GM12878 (cell line): ENCODE data around the gene HOXB3. TPM values are rescaled to one million over a fixed set of nuclear protein-coding genes. Genes with fewer than 3 reads are reported as not detected.

Experiments used
- ATAC-seq: fragments of 200-7000 bp; cut with Tn5 transposase; 3 replicates; pipeline ENCODE4 v1.9.1; 2020; ENCODE audit warnings: mild to moderate bottlenecking, moderate library complexity
- BruUV-seq: library from RNA; stranded (reverse); fragments of 400-500 nt; replicated peaks from 2 replicates; lab custom pipeline; 2021; lab: Mats Ljungman, UMichigan
- CTCF ChIA-PET: fragments of 300-600 bp; sonication (Branson Sonifier 250); formaldehyde crosslinking; extraction: SDS; loops from one replicate; lab custom pipeline; 2021; ENCODE audit warnings: inconsistent platforms; lab: Yijun Ruan, JAX
- POLR2A ChIA-PET: fragments of 350-600 bp; formaldehyde crosslinking; extraction: SDS; loops from one replicate; lab custom pipeline; 2021; ENCODE audit warnings: inconsistent platforms; lab: Charles Lee
- RAD21 ChIA-PET: fragments of 300-600 bp; sonication (Branson Sonifier 250); formaldehyde crosslinking; loops from one replicate; lab custom pipeline; 2023; ENCODE audit warnings: antibody characterized with exemption; ENCODE audit not compliant: unreplicated experiment; lab: Charles Lee
- SMC1A ChIA-PET: fragments of 300-600 bp; sonication (Branson Sonifier 250); formaldehyde crosslinking; loops from one replicate; lab custom pipeline; 2023; ENCODE audit not compliant: unreplicated experiment, uncharacterized antibody; lab: Charles Lee
- DNase-seq: peaks from one replicate; pipeline ENCODE4 v3.0.0-alpha.2; 2011; ENCODE audit warnings: low read depth, low spot score
- FAIRE-seq: peaks from 3 replicates; lab custom pipeline; 2011; peaks lifted over from hg19 to GRCh38; lab: Jason Lieb, UNC
- H2AFZ ChIP-seq: 2 replicates; pipeline ENCODE4 v1.6.0; 2011; ENCODE audit warnings: low read depth, low read length, control low read depth; ENCODE audit not compliant: control insufficient read depth
- H3K27ac ChIP-seq: 2 replicates; pipeline ENCODE4 v1.5.1; 2011; ENCODE audit warnings: control low read depth; ENCODE audit not compliant: control insufficient read depth, insufficient read depth
- H3K27me3 ChIP-seq, 2 experiments: replicated peaks in 1 of 2; 2 replicates each; pipeline versions ENCODE4 v1.6.0 to v1.6.1; 2011; ENCODE audit warnings: low read length in 1 of 2; ENCODE audit not compliant: control insufficient read depth in 2 of 2, insufficient read depth in 2 of 2
- H3K36me3 ChIP-seq, 2 experiments: 2 replicates each; pipeline ENCODE4 v1.5.1; 2011; ENCODE audit warnings: low read length in 1 of 2; ENCODE audit not compliant: control insufficient read depth in 2 of 2, insufficient read depth in 2 of 2
- H3K4me1 ChIP-seq: 2 replicates; pipeline ENCODE4 v1.6.1; 2011; ENCODE audit warnings: mild to moderate bottlenecking, low read length, moderate library complexity, mixed read lengths; ENCODE audit not compliant: control insufficient read depth, insufficient read depth
- H3K4me2 ChIP-seq: 2 replicates; pipeline ENCODE4 v1.6.0; 2011; ENCODE audit warnings: control low read depth; ENCODE audit not compliant: control insufficient read depth, insufficient read depth
- H3K4me3 ChIP-seq: fragments of 200-600 bp; sonication (generic); 2 replicates; pipeline ENCODE4 v1.5.1; 2016
- H3K79me2 ChIP-seq: 2 replicates; pipeline ENCODE4 v1.6.0; 2011; ENCODE audit warnings: low read length; ENCODE audit not compliant: control insufficient read depth, insufficient read depth
- H3K9ac ChIP-seq: 2 replicates; pipeline ENCODE4 v1.8.0; 2011; ENCODE audit warnings: low read length, control low read depth, mixed read lengths; ENCODE audit not compliant: control insufficient read depth, insufficient read depth
- H3K9me3 ChIP-seq: replicated peaks from 3 replicates; pipeline ENCODE4 v1.5.1; 2011; ENCODE audit warnings: mild to moderate bottlenecking, low read length; ENCODE audit not compliant: control insufficient read depth, insufficient read depth
- H4K20me1 ChIP-seq: 2 replicates; pipeline ENCODE4 v1.6.0; 2011; ENCODE audit not compliant: control insufficient read depth, insufficient read depth
- ASH2L ChIP-seq: fragments of 300-600, 200-600 bp; sonication (generic); IDR thresholded peaks from 2 replicates; pipeline ENCODE4 v1.6.1; 2017; ENCODE audit warnings: low read depth, mild to moderate bottlenecking, borderline replicate concordance
- ESRRA ChIP-seq: IDR thresholded peaks from 2 replicates; pipeline ENCODE4 v1.6.1; 2012; ENCODE audit warnings: mild to moderate bottlenecking, low read length, improper control_type of control experiment
- HDGF ChIP-seq: fragments of 450-650 bp; IDR thresholded peaks from 2 replicates; pipeline ENCODE4 v1.6.1; 2016; ENCODE audit warnings: antibody characterized with exemption
- NR2C1 ChIP-seq: fragments of 450-650 bp; IDR thresholded peaks from 2 replicates; pipeline ENCODE4 v1.6.1; 2017; ENCODE audit warnings: antibody characterized with exemption, mild to moderate bottlenecking, moderate library complexity
- NRF1 ChIP-seq: conservative IDR thresholded peaks from 2 replicates; pipeline ENCODE4 v1.6.1; 2011; ENCODE audit warnings: mild to moderate bottlenecking, low read depth, low read length, improper control_type of control experiment
- POLR2AphosphoS2 ChIP-seq: IDR thresholded peaks from 2 replicates; pipeline ENCODE4 v1.6.1; 2011; ENCODE audit warnings: low read depth, mild to moderate bottlenecking, low read length, improper control_type of control experiment, moderate library complexity
- RUNX3 ChIP-seq: IDR thresholded peaks from 2 replicates; pipeline ENCODE4 v1.6.1; 2012; ENCODE audit warnings: low read length, inconsistent platforms
- SUZ12 ChIP-seq: fragments of 200-600 bp; sonication (generic); IDR thresholded peaks from one replicate; pipeline ENCODE4 v1.6.1; 2018; ENCODE audit warnings: antibody characterized with exemption, mild to moderate bottlenecking; ENCODE audit not compliant: unreplicated experiment
- ZNF217 ChIP-seq: fragments of 450-650 bp; IDR thresholded peaks from 2 replicates; pipeline ENCODE4 v1.6.1; 2017; ENCODE audit warnings: antibody characterized with exemption, mild to moderate bottlenecking
- WGBS: methylation state at CpG from one replicate; pipeline ENCODE4 v1.1.6; 2016; ENCODE audit warnings: low lambda C conversion rate; ENCODE audit not compliant: insufficient replicate concordance, insufficient coverage; ENCODE audit errors: missing lambda C conversion rate; 5-methylcytosine and 5-hydroxymethylcytosine counted together
- in situ Hi-C: fragments of 300-500 bp; cut with MboI; formaldehyde crosslinking; loops from 9 replicates; pipeline ENCODE4 v1.14.3; 2018; ENCODE audit warnings: mixed read lengths
- intact Hi-C: fragments of 100-400 bp; cut with micrococcal nuclease; formaldehyde crosslinking; loops from one replicate; pipeline ENCODE4 v1.14.2; 2022; ENCODE audit not compliant: unreplicated experiment
- polyA plus RNA-seq, 11 experiments: library from polyadenylated mRNA; depleted of rRNA in 4 of 11; unstranded in 6 of 11; stranded (reverse) in 5 of 11; fragments of >200 nt; fragmentation: Nextera tagmentation in 4 of 11; fragmentation: Illumina TruSeq in 1 of 11; extraction: Ambion mirVana in 4 of 11; extraction: Trizol in 1 of 11; gene quantifications; 1 replicate in 1 of 11; 2 replicates in 10 of 11; pipeline versions ENCODE4 v1.2.1 to v1.2.3, GENCODE V29; 2011 to 2016; ENCODE audit warnings: inconsistent platforms in 2 of 11, missing spikeins in 2 of 11, low read depth in 1 of 11
- total RNA-seq, 4 experiments: library from RNA; depleted of rRNA in 3 of 4; stranded (reverse); fragments of >200 nt in 3 of 4; fragmentation: Illumina TruSeq in 1 of 4; extraction: Trizol in 1 of 4; gene quantifications; 2 replicates each; pipeline versions ENCODE4 v1.2.1 to v1.2.3, GENCODE V29; 2013 to 2021
- TF ChIP-seq, protein P1 (sequence below): IDR thresholded peaks from 2 replicates; pipeline ENCODE4 v1.6.1; 2012; ENCODE audit warnings: improper control_type of control experiment, low read depth, low read length; ENCODE audit not compliant: insufficient replicate concordance
- TF ChIP-seq, protein P2 (sequence below): fragments of 450-650 bp; IDR thresholded peaks from 2 replicates; pipeline ENCODE4 v1.6.1; 2018; ENCODE audit warnings: mild to moderate bottlenecking, low read depth, moderate library complexity; ENCODE audit not compliant: partially characterized antibody
- TF ChIP-seq, protein P3 (sequence below): fragments of 450-650 bp; IDR thresholded peaks from 2 replicates; pipeline ENCODE4 v1.6.1; 2017; ENCODE audit warnings: mild to moderate bottlenecking

The HOXB3 gene
- total and polyA plus RNA-seq, 10 of the 15 experiments (the other 5 are each of a cell fraction or from before 2014, with no cell fraction given) = 0.19 to 7.7 (median 2.9) TPM

DNA sequence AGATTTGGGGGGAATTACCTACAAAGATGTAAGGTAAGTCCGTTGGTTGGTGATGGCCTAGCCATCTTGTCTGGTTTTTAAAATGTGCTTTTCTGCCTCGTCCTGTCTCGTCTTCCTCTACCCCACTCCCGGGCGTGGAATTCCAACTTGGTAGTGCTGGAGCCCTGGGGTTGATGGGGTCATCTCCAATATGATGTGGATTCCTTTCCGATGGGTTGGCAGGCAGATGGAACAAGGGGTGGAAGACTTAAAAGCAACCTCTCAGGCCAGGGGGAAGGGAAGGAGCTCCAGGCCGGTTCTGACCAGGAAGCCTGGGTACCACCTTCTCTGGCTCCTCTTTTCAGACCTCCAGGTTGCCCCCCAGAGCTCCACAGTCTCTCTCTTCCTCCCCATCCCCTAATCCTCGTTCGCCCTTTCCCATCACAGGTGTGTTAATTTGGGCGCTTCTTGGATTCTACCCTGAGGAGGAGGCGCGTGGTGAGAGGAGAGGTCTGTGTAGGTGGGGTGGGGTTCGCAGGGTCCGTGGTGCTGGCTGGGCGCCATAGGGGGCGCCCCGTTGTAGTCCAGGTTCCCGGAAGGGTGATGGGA is 40.0 kb downstream of the HOXB3 start (continued):
- TF ChIP-seq HDGF (no peak), ASH2L (no peak), ZNF217 (no peak), NRF1 (no peak), NR2C1 (no peak), POLR2AphosphoS2 (no peak)
- TF ChIP-seq, protein P1, sequence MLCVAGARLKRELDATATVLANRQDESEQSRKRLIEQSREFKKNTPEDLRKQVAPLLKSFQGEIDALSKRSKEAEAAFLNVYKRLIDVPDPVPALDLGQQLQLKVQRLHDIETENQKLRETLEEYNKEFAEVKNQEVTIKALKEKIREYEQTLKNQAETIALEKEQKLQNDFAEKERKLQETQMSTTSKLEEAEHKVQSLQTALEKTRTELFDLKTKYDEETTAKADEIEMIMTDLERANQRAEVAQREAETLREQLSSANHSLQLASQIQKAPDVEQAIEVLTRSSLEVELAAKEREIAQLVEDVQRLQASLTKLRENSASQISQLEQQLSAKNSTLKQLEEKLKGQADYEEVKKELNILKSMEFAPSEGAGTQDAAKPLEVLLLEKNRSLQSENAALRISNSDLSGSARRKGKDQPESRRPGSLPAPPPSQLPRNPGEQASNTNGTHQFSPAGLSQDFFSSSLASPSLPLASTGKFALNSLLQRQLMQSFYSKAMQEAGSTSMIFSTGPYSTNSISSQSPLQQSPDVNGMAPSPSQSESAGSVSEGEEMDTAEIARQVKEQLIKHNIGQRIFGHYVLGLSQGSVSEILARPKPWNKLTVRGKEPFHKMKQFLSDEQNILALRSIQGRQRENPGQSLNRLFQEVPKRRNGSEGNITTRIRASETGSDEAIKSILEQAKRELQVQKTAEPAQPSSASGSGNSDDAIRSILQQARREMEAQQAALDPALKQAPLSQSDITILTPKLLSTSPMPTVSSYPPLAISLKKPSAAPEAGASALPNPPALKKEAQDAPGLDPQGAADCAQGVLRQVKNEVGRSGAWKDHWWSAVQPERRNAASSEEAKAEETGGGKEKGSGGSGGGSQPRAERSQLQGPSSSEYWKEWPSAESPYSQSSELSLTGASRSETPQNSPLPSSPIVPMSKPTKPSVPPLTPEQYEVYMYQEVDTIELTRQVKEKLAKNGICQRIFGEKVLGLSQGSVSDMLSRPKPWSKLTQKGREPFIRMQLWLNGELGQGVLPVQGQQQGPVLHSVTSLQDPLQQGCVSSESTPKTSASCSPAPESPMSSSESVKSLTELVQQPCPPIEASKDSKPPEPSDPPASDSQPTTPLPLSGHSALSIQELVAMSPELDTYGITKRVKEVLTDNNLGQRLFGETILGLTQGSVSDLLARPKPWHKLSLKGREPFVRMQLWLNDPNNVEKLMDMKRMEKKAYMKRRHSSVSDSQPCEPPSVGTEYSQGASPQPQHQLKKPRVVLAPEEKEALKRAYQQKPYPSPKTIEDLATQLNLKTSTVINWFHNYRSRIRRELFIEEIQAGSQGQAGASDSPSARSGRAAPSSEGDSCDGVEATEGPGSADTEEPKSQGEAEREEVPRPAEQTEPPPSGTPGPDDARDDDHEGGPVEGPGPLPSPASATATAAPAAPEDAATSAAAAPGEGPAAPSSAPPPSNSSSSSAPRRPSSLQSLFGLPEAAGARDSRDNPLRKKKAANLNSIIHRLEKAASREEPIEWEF = no peak

DNA sequence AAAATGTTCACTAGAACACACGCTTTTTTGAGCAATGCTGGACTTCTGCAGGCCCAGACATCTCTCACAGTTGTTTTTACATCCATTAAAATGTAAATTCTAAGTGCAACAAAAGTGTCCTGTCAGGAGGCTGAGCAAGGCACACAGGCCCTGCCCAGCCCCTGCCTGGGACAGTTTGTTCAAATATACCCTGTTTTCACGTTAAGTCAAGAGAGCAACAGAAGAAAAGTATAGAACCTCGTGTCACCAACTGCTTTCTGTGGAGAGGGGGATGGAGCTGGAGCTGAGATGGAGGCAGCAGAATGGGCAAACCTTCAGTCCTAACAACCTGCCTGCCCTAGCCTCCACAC is 40.8 kb downstream of the HOXB3 start:
- intact Hi-C loops = no loop called here
- ChIA-PET CTCF (interaction anchor here (0.6 to 1.4 kb wide), 3 partner anchors 35 to 198 kb away, joined by 3 to 4 read pairs (median 3); no protein-coding TSS in a partner anchor), POLR2A (interaction anchor here (1.6 kb wide), 1 partner anchor 10 kb away, joined by 6 read pairs; no protein-coding TSS in a partner anchor), RAD21 (no interaction called here), SMC1A (interaction anchor here (1.0 to 1.4 kb wide), 3 partner anchors 8 to 58 kb away, joined by 3 read pairs; no protein-coding TSS in a partner anchor)
- peaks cover 0 to 6% of the 10 kb centered on the region in 2 experiments; a peak in 2 of 4 replicates for H3K36me3 ChIP-seq
- H3K27ac ChIP-seq = no peak overlapping the region
- ATAC-seq = no peak
- no peak for FAIRE-seq
- peaks cover 7% of the 10 kb centered on the region for H3K4me1 ChIP-seq
- no peak overlapping the region for H3K4me3 ChIP-seq
- H4K20me1 ChIP-seq = no peaks in the 10 kb centered on the region
- no TSS peak for BruUV-seq
- no peak for DNase-seq
- H2AFZ ChIP-seq = no peak overlapping the region
- H3K79me2 ChIP-seq = no peaks in the 10 kb centered on the region; the same call in none of the 2 replicates
- no peak overlapping the region for H3K4me2 ChIP-seq
- H3K27me3 ChIP-seq = no peaks in the 10 kb centered on the region
- 43% methylated on average over 3 of the region's 3 CpGs for WGBS
- in situ Hi-C loops = no loop called here
- H3K9ac ChIP-seq = no peak overlapping the region
- no peaks in the 10 kb centered on the region for H3K9me3 ChIP-seq
- TF ChIP-seq RUNX3 (no peak), SUZ12 (no peak), ESRRA (no peak)
- TF ChIP-seq, protein P2, sequence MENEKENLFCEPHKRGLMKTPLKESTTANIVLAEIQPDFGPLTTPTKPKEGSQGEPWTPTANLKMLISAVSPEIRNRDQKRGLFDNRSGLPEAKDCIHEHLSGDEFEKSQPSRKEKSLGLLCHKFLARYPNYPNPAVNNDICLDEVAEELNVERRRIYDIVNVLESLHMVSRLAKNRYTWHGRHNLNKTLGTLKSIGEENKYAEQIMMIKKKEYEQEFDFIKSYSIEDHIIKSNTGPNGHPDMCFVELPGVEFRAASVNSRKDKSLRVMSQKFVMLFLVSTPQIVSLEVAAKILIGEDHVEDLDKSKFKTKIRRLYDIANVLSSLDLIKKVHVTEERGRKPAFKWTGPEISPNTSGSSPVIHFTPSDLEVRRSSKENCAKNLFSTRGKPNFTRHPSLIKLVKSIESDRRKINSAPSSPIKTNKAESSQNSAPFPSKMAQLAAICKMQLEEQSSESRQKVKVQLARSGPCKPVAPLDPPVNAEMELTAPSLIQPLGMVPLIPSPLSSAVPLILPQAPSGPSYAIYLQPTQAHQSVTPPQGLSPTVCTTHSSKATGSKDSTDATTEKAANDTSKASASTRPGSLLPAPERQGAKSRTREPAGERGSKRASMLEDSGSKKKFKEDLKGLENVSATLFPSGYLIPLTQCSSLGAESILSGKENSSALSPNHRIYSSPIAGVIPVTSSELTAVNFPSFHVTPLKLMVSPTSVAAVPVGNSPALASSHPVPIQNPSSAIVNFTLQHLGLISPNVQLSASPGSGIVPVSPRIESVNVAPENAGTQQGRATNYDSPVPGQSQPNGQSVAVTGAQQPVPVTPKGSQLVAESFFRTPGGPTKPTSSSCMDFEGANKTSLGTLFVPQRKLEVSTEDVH = no peak
- TF ChIP-seq, protein P3, sequence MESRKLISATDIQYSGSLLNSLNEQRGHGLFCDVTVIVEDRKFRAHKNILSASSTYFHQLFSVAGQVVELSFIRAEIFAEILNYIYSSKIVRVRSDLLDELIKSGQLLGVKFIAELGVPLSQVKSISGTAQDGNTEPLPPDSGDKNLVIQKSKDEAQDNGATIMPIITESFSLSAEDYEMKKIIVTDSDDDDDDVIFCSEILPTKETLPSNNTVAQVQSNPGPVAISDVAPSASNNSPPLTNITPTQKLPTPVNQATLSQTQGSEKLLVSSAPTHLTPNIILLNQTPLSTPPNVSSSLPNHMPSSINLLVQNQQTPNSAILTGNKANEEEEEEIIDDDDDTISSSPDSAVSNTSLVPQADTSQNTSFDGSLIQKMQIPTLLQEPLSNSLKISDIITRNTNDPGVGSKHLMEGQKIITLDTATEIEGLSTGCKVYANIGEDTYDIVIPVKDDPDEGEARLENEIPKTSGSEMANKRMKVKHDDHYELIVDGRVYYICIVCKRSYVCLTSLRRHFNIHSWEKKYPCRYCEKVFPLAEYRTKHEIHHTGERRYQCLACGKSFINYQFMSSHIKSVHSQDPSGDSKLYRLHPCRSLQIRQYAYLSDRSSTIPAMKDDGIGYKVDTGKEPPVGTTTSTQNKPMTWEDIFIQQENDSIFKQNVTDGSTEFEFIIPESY = no peak
